H9 (cell line): ENCODE data around the gene HSPB1. TPM values are rescaled to one million over a fixed set of nuclear protein-coding genes. Genes with fewer than 3 reads are reported as not detected.

Experiments used
- DNase-seq: peaks from one replicate; pipeline ENCODE4 v3.0.0-alpha.2; 2017
- H2AFZ ChIP-seq: one replicate; pipeline ENCODE4 v1.6.1; 2013; ENCODE audit warnings: mild to moderate bottlenecking, low read length, control low read depth, moderate library complexity
- H2AK5ac ChIP-seq: 2 replicates; pipeline ENCODE4 v1.6.1; 2013; ENCODE audit warnings: low read length, control low read depth, mixed read lengths; ENCODE audit not compliant: insufficient read length
- H2BK120ac ChIP-seq: one replicate; pipeline ENCODE4 v1.6.1; 2013; ENCODE audit warnings: low read depth, mild to moderate bottlenecking, low read length, control low read depth, inconsistent platforms; ENCODE audit not compliant: poor library complexity, severe bottlenecking
- H2BK12ac ChIP-seq: 2 replicates; pipeline ENCODE4 v1.6.1; 2013; ENCODE audit warnings: low read length, control low read depth, mixed read lengths, low read depth; ENCODE audit not compliant: insufficient read length
- H2BK15ac ChIP-seq: 2 replicates; pipeline ENCODE4 v1.6.1; 2013; ENCODE audit warnings: low read depth, low read length, control low read depth
- H2BK20ac ChIP-seq: one replicate; pipeline ENCODE4 v1.6.1; 2013; ENCODE audit warnings: low read depth, mild to moderate bottlenecking, low read length, control low read depth, inconsistent platforms; ENCODE audit not compliant: poor library complexity, severe bottlenecking
- H2BK5ac ChIP-seq: 2 replicates; pipeline ENCODE4 v1.6.1; 2013; ENCODE audit warnings: low read length, control low read depth, mixed read lengths; ENCODE audit not compliant: insufficient read length
- H3K14ac ChIP-seq: 2 replicates; pipeline ENCODE4 v1.6.1; 2013; ENCODE audit warnings: low read length, control low read depth; ENCODE audit not compliant: insufficient read depth
- H3K18ac ChIP-seq: 2 replicates; pipeline ENCODE4 v1.6.1; 2013; ENCODE audit warnings: low read depth, mild to moderate bottlenecking, mixed read lengths, low read length, control low read depth; ENCODE audit not compliant: insufficient read length
- H3K23ac ChIP-seq: 2 replicates; pipeline ENCODE4 v1.6.1; 2013; ENCODE audit warnings: low read length, control low read depth, mixed read lengths, low read depth; ENCODE audit not compliant: insufficient read length
- H3K23me2 ChIP-seq: 2 replicates; pipeline ENCODE4 v1.6.1; 2013; ENCODE audit warnings: low read depth, mild to moderate bottlenecking, mixed read lengths, low read length, control low read depth; ENCODE audit not compliant: insufficient read length, poor library complexity, severe bottlenecking
- H3K27ac ChIP-seq: 2 replicates; pipeline ENCODE4 v1.5.1; 2013; ENCODE audit warnings: low read length, control low read depth, mixed read lengths, low read depth; ENCODE audit not compliant: insufficient read length
- H3K27me3 ChIP-seq: 2 replicates; pipeline ENCODE4 v1.6.1; 2013; ENCODE audit warnings: low read length, control low read depth, inconsistent platforms; ENCODE audit not compliant: insufficient read depth
- H3K4ac ChIP-seq: 2 replicates; pipeline ENCODE4 v1.6.1; 2013; ENCODE audit warnings: low read depth, mild to moderate bottlenecking, control low read depth, inconsistent platforms, low read length, moderate library complexity
- H3K4me1 ChIP-seq: 2 replicates; pipeline ENCODE4 v1.6.1; 2013; ENCODE audit warnings: low read length, control low read depth, inconsistent platforms; ENCODE audit not compliant: insufficient read depth
- H3K4me2 ChIP-seq: 2 replicates; pipeline ENCODE4 v1.6.1; 2013; ENCODE audit warnings: low read length, control low read depth, mixed read lengths; ENCODE audit not compliant: insufficient read length, insufficient read depth
- H3K56ac ChIP-seq: 2 replicates; pipeline ENCODE4 v1.6.1; 2013; ENCODE audit warnings: low read depth, mild to moderate bottlenecking, mixed read lengths, low read length, control low read depth; ENCODE audit not compliant: insufficient read length
- H3K79me1 ChIP-seq: 2 replicates; pipeline ENCODE4 v1.6.1; 2013; ENCODE audit warnings: low read depth, mild to moderate bottlenecking, moderate library complexity, low read length, control low read depth, inconsistent platforms; ENCODE audit not compliant: insufficient read depth, poor library complexity, severe bottlenecking
- H3K79me2 ChIP-seq: 2 replicates; pipeline ENCODE4 v1.6.1; 2013; ENCODE audit warnings: low read length, control low read depth, inconsistent platforms; ENCODE audit not compliant: insufficient read depth
- H3K9ac ChIP-seq: 2 replicates; pipeline ENCODE4 v1.6.1; 2013; ENCODE audit warnings: low read length, control low read depth, mixed read lengths; ENCODE audit not compliant: insufficient read length; ENCODE audit errors: extremely low read depth
- H3K9me3 ChIP-seq: one replicate; pipeline ENCODE4 v1.6.1; 2013; ENCODE audit warnings: low read depth, low read length, inconsistent platforms; ENCODE audit not compliant: control insufficient read depth
- H3T11ph ChIP-seq: one replicate; pipeline ENCODE4 v1.6.1; 2013; ENCODE audit warnings: mild to moderate bottlenecking, low read length, control low read depth, inconsistent platforms
- H4K20me1 ChIP-seq: one replicate; pipeline ENCODE4 v1.6.1; 2013; ENCODE audit not compliant: control insufficient read depth, insufficient read length, insufficient read depth
- H4K5ac ChIP-seq: 2 replicates; pipeline ENCODE4 v1.6.1; 2013; ENCODE audit warnings: low read depth, mild to moderate bottlenecking, mixed read lengths, low read length, control low read depth; ENCODE audit not compliant: insufficient read length
- H4K8ac ChIP-seq: replicated peaks from 2 replicates; pipeline ENCODE4 v1.6.1; 2013; ENCODE audit warnings: low read length, control low read depth, mixed read lengths, low read depth; ENCODE audit not compliant: insufficient read length
- H4K91ac ChIP-seq: 2 replicates; pipeline ENCODE4 v1.6.1; 2013; ENCODE audit warnings: low read depth, mild to moderate bottlenecking, moderate library complexity, mixed read lengths, low read length, control low read depth; ENCODE audit not compliant: insufficient read length
- H3K27ac Mint-ChIP-seq, 3 experiments: 2 replicates in 2 of 3; 3 replicates in 1 of 3; pipeline ENCODE4 v1.8.0; 2020 to 2021; ENCODE audit warnings: mixed read lengths in 3 of 3, mild to moderate bottlenecking in 1 of 3, moderate library complexity in 1 of 3
- H3K27me3 Mint-ChIP-seq: 2 replicates; pipeline ENCODE4 v1.8.0; 2021; ENCODE audit warnings: low read depth, mild to moderate bottlenecking, moderate library complexity, mixed read lengths
- H3K36me3 Mint-ChIP-seq, 3 experiments: 2 replicates in 2 of 3; 3 replicates in 1 of 3; pipeline ENCODE4 v1.8.0; 2020 to 2021; ENCODE audit warnings: low read depth in 3 of 3, mixed read lengths in 3 of 3; ENCODE audit not compliant: insufficient read depth in 1 of 3
- H3K4me1 Mint-ChIP-seq, 2 experiments: 2 replicates each; pipeline ENCODE4 v1.8.0; 2020; ENCODE audit warnings: mixed read lengths in 2 of 2
- H3K4me3 Mint-ChIP-seq, 2 experiments: 2 replicates in 1 of 2; 3 replicates in 1 of 2; pipeline ENCODE4 v1.8.0; 2020 to 2021; ENCODE audit warnings: mild to moderate bottlenecking in 2 of 2, mixed read lengths in 2 of 2, moderate library complexity in 1 of 2
- H3K9me3 Mint-ChIP-seq, 2 experiments: 2 replicates in 1 of 2; 3 replicates in 1 of 2; pipeline ENCODE4 v1.8.0; 2020; ENCODE audit warnings: mild to moderate bottlenecking in 2 of 2, mixed read lengths in 2 of 2, moderate library complexity in 1 of 2
- CTCF ChIP-seq: fragments of 200-600 bp; sonication (generic); conservative IDR thresholded peaks from 3 replicates; pipeline ENCODE4 v1.8.0; 2021; ENCODE audit warnings: antibody characterized with exemption, mild to moderate bottlenecking
- WGBS: extraction: QIAGEN DNeasy Blood & Tissue Kit; methylation state at CpG from one replicate; pipeline ENCODE4 v1.1.7; 2013; ENCODE audit warnings: missing lambda C conversion rate, low lambda C conversion rate, mixed read lengths; ENCODE audit not compliant: insufficient read length; ENCODE audit errors: extremely low coverage; 5-methylcytosine and 5-hydroxymethylcytosine counted together
- total RNA-seq: library from RNA; stranded (reverse); gene quantifications from 2 replicates; pipeline ENCODE4 v1.2.1, GENCODE V29; 2021

HSPB1 gene
- total RNA-seq, 1 experiment from 2014 or later, result 186 TPM

DNA sequence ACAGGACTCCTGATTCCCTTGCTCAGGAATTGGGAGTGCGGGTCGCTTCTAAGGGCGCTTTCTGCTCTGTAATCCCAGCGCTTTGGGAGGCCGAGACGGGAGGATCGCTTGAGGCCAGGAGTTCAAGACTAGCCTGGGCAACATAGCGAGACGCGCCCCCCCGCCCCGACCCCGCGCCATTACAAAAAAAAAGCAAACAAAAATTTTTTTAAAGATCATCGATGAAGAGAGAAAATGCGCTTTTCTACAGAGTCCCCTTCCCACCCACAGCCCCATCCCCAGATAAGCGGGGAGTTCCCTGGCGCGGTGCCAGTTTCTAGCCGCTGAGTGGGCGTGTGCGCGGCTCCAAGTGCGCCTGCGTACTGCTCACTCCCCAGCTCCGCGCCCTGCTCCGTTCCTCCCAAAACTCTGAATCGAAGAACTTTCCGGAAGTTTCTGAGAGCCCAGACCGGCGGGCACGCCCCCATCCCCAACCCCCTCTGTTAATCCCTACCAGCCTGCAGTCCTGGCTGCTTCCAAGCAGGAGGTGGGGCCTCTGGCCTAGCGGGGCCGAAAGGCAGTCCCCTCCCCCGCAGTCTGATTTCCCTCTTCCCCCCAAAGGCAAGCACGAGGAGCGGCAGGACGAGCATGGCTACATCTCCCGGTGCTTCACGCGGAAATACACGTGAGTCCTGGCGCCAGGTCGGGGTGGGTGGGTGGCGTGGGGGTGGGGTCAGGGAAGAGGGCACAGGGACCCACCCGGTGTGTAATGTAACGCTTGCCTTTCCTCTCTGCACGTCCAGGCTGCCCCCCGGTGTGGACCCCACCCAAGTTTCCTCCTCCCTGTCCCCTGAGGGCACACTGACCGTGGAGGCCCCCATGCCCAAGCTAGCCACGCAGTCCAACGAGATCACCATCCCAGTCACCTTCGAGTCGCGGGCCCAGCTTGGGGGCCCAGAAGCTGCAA lies 1.0 kb downstream of the HSPB1 start:
- Histone ChIP-seq H3K23me2 (no peaks in the 10 kb centered on the region), H3K27me3 (no peaks in the 10 kb centered on the region), H3K4me1 (no peaks in the 10 kb centered on the region), H2BK120ac (no peak overlapping the region), H3K9ac (no peak overlapping the region), H2BK5ac (no peak overlapping the region), H3K9me3 (no peaks in the 10 kb centered on the region), H3K79me2 (no peaks in the 10 kb centered on the region), H2BK12ac (no peak overlapping the region), H2BK15ac (no peak overlapping the region), H2BK20ac (no peak overlapping the region), H4K91ac (no peak overlapping the region), H3K79me1 (no peaks in the 10 kb centered on the region), H3K4me2 (peak overlapping the region; percentile 49), H3K56ac (no peak overlapping the region), H4K8ac (no peak overlapping the region), H2AK5ac (no peak overlapping the region), H3K23ac (no peak overlapping the region), H3K14ac (no peak overlapping the region), H3T11ph (no peak overlapping the region), H3K18ac (peak overlapping the region; percentile 44), H3K4ac (no peak overlapping the region), H4K5ac (no peak overlapping the region), H2AFZ (no peak overlapping the region), H3K27ac (no peak overlapping the region), H4K20me1 (no peaks in the 10 kb centered on the region)
- TF ChIP-seq CTCF, result no peak
- H3K27ac Mint-ChIP-seq, result peak overlapping the region; percentile 63 to 94 (median 70); a peak in 3 of 7 replicates
- peak; percentile 96 for DNase-seq
- peaks cover 5 to 12% (median 9%) of the 10 kb centered on the region in 3 experiments; a peak in 5 of 7 replicates for H3K36me3 Mint-ChIP-seq
- no CpG with 5 or more reads among the region's 56 CpGs for WGBS
- peaks cover 0 to 3% of the 10 kb centered on the region in 2 experiments; a peak in 2 of 5 replicates for H3K9me3 Mint-ChIP-seq
- peaks cover 10 to 28% of the 10 kb centered on the region in 2 experiments for H3K4me1 Mint-ChIP-seq
- H3K4me3 Mint-ChIP-seq, result peak overlapping the region; percentile 78 to 92
- H3K27me3 Mint-ChIP-seq, result peaks cover 26% of the 10 kb centered on the region
